Activated gamma-delta T cell treated with Interleukin-2 at 50 U/mL for 16 hours (primary cell): ENCODE measurements around the gene GRM8.
"Not testable (repeated sequence)": the region's sequence is repeated elsewhere in the genome, so short reads cannot be mapped to it uniquely, and the experiment has no call there.

Experiments
- DNase-seq: peaks from one replicate; pipeline ENCODE4 v3.0.0-alpha.2; 2020

GRM8 gene

DNA sequence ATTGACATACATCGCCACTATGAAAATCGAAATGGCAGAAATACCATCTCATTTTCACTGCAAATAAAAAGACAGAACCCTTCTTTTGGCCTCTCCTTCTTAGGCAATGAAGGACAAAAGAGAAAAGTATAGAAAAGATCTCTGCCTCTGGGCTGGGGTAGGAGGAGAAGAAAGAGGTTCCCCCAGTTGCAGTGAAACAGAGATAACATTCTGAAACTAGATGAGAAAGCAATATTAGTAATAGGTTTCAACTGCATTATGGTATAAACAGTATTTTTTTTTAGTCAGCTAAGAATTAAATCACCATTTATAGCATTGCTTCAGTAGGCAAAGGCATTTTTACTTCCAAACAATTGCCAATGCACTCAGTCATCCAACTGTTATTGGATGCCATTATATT is 347.5 kb downstream of the GRM8 start:
- not testable (repeated sequence) for DNase-seq

DNA sequence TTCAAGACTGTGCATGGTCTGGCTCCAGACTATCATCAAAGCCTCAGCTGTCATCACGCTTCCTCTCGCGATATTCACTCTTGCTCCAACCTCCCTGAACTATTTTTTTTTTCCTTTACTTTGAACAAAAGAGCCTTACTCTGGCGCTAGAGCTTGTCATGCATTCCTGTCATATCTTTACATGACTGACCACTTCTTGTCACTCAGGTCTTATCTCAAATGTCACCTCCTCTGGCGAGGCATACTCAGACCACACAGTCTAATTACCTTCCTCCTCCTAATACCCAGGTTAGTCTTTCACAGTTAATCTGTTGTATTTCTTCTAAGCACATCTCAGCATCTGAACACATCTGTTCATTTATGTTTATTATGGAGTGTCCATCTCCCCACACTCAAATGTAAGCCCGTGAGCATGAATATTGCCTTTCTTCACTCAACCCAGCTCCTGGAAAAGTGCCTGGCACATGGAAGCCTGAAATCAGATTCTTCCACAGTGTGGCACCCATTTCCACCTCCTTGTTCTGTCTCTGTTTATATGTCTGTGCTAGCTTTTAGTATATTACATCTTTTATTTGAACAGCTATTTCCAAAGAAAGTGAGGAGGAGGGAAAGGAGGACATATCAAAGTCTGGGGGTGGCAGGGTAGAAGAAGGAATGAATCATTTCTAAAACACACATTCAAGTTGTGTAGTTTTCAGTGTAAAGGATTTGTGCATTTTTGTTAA is 351.5 kb downstream of the GRM8 start:
- DNase-seq = not testable (repeated sequence)

- not testable (repeated sequence) for DNase-seq
Observed at GRCh38 chr7:126887980-126888379, 364.8 kb downstream of the GRM8 start.

DNA sequence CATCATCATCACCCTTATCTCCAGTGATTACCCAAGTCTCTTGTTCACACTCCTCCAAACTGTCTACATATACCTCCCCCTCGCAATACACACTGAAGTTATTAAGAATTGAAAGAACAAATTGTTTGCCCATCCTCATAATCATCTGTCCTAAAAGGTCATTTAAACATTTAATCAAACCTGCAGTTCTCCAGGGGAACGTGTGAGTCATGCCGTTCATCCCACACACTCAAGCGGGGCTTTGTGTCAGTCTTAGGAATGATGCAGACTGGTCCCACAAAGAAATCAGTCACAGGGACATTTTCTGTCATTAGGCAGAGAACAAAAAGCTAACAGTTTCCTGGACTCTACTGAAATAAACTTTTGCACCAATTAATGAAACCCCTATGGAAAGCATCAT is 365.2 kb downstream of the GRM8 start:
- not testable (repeated sequence) for DNase-seq

GRCh38 chr7:126882730-126883129 is 370.0 kb downstream of the GRM8 start:
- DNase-seq = not testable (repeated sequence)

DNA sequence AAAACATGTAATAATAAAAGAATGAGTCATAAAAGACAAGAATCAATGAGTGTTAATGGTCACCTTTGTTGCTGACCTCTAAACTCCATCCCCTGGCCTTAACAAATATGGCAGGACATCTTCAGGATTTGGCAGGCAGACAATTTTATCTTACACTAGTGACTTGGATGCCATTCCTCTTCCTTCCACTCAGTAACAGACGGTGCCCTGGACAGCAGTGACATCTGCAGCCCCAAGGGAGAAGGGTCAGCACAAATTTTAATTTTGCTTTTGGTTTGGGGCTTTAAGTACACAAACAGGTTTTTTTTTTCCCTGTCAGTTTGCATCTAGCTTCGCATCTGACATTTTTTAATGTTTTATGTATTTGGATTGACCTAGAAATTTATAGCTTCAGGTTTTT is 370.8 kb downstream of the GRM8 start:
- DNase-seq = not testable (repeated sequence)

GRCh38 chr7:126881315-126881714 is 371.4 kb downstream of the GRM8 start:
- no peak for DNase-seq

GRCh38 chr7:126876536-126876935 is 376.2 kb downstream of the GRM8 start:
- not testable (repeated sequence) for DNase-seq

DNA sequence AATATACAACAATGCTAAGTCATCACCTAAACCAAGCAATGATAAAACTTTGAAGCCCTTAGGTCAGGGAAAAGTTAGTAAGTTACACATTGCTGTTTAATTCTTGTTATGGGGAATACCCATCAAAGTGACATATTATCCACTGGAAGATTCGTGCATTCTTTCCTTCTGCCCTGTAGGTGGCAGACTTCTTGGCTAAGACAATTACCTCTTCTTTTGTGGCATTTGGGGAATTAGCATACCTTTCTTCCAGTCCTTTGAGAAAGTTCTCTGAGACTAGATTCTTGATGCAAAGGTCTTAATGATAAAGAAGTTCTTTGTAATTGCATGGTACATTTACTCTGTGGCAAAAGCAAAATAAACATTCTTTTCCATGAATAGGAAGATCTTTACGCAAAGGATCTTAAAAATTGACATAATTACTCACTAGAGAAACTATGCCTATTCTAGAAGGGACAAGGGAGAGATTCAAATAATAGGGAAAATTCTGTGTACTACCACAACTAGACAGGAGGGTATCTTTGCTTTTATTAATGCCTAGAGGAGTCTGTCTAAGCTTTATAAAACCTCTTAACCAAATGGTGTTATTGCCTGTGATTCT is 395.9 kb downstream of the GRM8 start:
- DNase-seq = no peak

DNA sequence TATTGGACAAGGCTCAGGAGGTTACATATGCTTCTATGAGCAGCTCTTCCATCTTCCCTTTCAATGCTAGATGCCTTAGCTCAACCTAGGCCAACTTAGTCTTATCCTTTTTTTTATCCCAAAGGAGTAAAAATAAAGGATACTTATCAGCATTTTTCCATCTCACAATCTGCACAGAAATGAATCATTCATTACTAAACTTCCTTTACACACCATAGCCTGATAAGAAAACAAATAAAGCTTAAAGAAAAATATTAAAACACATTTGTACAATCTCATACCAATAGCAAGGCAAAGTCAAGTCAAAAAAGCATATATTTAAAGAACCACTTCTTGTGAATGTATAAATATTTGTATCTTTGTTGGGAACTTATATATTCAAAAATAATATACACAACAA is 407.4 kb downstream of the GRM8 start:
- no peak for DNase-seq

DNA sequence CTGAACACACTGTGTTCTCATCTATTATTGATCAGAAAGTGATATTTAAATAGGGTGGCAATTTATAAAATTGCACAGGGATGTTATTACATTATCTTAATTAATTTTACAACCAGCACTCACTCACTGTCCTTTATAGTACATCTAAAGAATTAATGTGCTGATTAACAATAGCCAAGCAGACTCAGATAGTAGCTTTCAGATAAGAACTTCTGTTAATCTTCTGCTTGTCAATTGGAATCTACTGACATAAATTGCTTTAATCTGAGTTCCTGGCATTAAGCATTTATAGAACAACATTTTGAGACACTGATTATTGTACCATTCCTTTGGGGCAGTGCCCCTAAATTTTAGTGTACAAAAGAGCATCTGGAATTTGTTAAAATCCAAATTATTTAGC is 408.9 kb downstream of the GRM8 start:
- DNase-seq = no peak

GRCh38 chr7:126843336-126843735 is 409.4 kb downstream of the GRM8 start:
- no peak for DNase-seq

DNA sequence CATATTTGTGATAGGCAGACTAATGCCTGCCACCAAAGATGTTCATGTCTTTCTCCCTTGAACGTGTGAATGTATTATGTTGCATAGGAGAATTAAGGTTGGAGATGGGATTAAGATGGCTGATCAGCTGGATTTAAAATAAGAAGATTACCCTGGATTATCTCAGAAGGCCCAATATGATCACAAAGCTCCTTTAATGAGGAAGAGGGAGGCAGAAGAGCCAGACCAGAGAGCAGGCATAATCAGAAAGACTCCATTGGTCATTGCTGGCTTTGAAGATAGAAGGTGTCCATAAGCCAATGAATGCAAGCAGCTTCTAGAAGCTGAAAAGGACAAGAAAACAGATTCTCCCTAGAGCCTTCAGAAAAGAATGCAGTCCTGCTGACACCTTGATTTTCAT is 410.3 kb downstream of the GRM8 start:
- DNase-seq = no peak

DNA sequence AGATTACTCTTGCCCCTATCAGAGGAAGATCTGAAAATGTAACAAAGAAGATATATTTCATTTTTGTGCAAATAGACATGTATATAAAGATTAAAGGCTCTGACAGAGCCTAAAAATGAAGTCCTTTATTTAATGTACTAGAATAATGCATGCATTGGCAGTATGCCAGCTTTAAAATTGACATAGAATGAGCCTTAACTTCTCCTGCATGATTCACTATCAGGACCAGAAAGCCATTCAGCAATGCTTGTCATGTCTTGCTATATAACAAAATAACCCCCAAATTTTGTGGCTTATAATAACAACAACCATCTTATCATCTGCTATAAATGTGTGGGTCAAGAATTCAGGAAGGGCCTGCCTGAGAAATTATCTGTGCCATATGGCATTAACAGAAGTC is 411.9 kb downstream of the GRM8 start:
- DNase-seq = no peak

DNA sequence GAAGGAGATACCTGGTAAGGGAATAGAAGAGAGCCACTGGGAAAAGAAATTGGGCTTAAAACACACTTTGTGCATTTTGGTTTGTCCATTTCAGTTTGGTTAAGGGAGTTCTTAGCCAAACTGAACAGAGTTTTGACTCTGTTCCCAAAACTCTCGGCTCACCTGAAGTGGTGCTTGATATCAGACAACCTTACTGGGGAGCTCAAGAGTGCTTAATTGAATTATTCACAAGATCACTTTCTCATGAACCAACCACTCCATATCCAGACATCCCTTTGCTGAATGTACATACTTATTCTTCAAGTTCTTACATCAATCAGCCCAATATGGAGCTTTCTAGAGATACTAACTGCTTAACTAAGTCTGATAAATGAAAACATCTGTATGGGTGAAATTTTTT is 413.1 kb downstream of the GRM8 start:
- no peak for DNase-seq

- no peak for DNase-seq
Observed at GRCh38 chr7:126838194-126838593, 414.5 kb downstream of the GRM8 start.

GRCh38 chr7:126831241-126831640 is 421.5 kb downstream of the GRM8 start:
- not testable (repeated sequence) for DNase-seq

- DNase-seq = no peak
Observed at GRCh38 chr7:126820925-126821324, 431.8 kb downstream of the GRM8 start.

DNA sequence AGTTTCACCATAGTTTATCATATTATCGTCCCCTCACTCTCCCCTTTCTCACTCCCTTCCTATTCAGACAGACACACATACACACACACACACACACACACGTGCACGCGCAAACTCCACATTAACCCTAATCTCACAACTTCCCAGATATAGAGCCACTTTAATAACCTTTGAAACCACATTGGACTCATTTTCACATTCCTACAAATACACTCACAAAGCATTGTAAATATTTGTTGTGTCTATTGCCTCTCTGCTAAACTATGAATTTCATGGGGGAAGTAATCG is 433.6 kb downstream of the GRM8 start:
- no peak for DNase-seq

DNA sequence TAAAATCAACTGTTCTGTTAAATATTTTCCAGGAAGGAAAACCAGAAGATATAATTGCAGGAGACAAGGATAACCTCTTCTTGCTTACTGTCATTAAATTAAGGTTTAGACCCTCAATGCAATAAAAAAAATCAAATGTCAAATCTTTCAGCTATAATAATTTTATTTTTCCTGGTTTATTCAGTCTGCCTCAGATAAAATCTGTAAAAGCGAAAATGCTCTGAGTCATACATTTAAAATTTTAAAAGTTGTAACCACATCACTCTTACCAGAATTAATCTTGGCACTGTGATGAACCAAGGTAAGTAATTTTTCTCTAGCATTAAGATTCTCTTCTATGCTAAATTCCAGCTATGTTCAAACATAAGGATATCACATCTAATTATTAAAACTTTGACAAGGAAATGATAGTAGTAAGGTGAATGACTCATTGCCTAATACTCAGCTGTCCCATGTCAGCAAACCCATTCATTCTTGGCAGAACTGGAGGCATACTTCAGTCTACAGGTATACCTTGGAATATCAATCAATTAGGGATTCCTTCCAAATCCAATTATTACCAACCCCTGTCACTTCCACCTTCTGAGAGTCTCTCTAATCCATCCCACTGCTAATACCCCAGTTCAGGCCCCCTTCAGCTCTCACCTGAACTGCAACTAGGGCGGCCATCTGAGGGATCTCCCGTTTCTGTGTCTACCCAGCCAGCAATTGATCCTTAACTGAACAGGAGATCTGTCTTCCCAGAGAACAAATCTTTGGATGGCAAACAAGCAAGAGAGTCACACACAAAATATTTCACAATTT is 434.1 kb downstream of the GRM8 start:
- no peak for DNase-seq

GRCh38 chr7:126809188-126809587 is 443.6 kb downstream of the GRM8 start:
- no peak for DNase-seq

DNA sequence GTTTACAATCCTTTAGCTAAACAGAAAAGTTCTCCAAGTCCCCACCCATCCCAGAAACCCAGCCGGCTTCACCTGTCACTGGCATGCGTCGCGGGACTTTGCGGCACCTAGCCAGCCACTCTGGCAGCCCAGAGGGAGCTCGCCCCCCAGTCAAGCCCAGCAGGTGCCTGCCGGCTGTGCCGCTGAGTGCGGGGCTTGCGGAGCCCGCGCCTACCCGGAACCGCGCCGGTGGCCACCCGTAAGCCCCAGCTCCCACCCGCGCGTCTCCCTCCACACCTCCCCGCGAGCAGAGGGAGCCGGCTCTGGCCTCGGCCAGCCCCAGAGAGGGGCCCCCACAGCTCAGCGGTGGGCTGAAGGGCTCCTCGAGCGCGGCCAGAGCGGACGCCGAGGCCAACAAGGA is 446.1 kb downstream of the GRM8 start:
- no peak for DNase-seq

- DNase-seq = no peak
Observed at GRCh38 chr7:126805351-126805750, 447.4 kb downstream of the GRM8 start.

- no peak for DNase-seq
Observed at GRCh38 chr7:126804604-126805003, 448.1 kb downstream of the GRM8 start.
